Subcutaneous abdominal adipose tissue (tissue), 5 donors: ENCODE measurements around the gene ASRGL1.

Experiments used
- H3K27ac ChIP-seq: one replicate; pipeline ENCODE4 v1.7.0; 2013; ENCODE audit warnings: low read depth, mild to moderate bottlenecking, inconsistent platforms, low read length, moderate library complexity
- H3K27me3 ChIP-seq, 5 donors: one replicate each; pipeline ENCODE4 v1.7.0; 2013; ENCODE audit warnings: low read length in 5 of 5, inconsistent platforms in 1 of 5; ENCODE audit not compliant: control insufficient read depth in 5 of 5, insufficient read depth in 4 of 5
- H3K36me3 ChIP-seq, 5 donors: one replicate each; pipeline ENCODE4 v1.7.0; 2013; ENCODE audit warnings: low read length in 5 of 5; ENCODE audit not compliant: control insufficient read depth in 5 of 5, insufficient read depth in 5 of 5
- H3K4me1 ChIP-seq, 5 donors: one replicate each; pipeline ENCODE4 v1.7.0; 2013; ENCODE audit warnings: low read length in 5 of 5, mild to moderate bottlenecking in 3 of 5, moderate library complexity in 1 of 5; ENCODE audit not compliant: control insufficient read depth in 5 of 5, insufficient read depth in 5 of 5
- H3K4me3 ChIP-seq, 5 donors: one replicate each; pipeline ENCODE4 v1.7.0; 2013; ENCODE audit warnings: low read length in 5 of 5, low read depth in 1 of 5
- H3K9ac ChIP-seq, 5 donors: one replicate each; pipeline ENCODE4 v1.7.0; 2013; ENCODE audit warnings: low read length in 5 of 5, mild to moderate bottlenecking in 4 of 5, moderate library complexity in 3 of 5
- H3K9me3 ChIP-seq, 5 donors: one replicate each; pipeline ENCODE4 v1.7.0; 2013; ENCODE audit warnings: low read length in 5 of 5; ENCODE audit not compliant: control insufficient read depth in 5 of 5
- donor health status: healthy.
- donor health status: healthy.
- donor health status: healthy.
- donor health status: healthy.
- donor health status: healthy.

Gene ASRGL1

GRCh38 chr11:62419943-62420342, 82.7 kb downstream of the ASRGL1 start:
- Histone ChIP-seq H3K27me3 (no peaks in the 10 kb centered on the region), H3K4me1 (peaks cover 7 to 32% (median 22%) of the 10 kb centered on the region in 5 donors), H3K4me3 (peak overlapping the region in 1 of 5 donors; percentile 8), H3K27ac (peak overlapping the region; percentile 51), H3K9me3 (no peaks in the 10 kb centered on the region), H3K9ac (peak overlapping the region in 1 of 5 donors; percentile 63), H3K36me3 (no peaks in the 10 kb centered on the region)

GRCh38 chr11:62420882-62421281, 83.6 kb downstream of the ASRGL1 start:
- Histone ChIP-seq H3K9me3 (no peaks in the 10 kb centered on the region), H3K4me3 (no peak overlapping the region), H3K27ac (no peak overlapping the region), H3K4me1 (peaks cover 7 to 37% (median 22%) of the 10 kb centered on the region in 5 donors), H3K36me3 (no peaks in the 10 kb centered on the region), H3K27me3 (no peaks in the 10 kb centered on the region), H3K9ac (no peak overlapping the region)

- Histone ChIP-seq H3K9ac (peak overlapping the region in 1 of 5 donors; percentile 14), H3K27me3 (no peaks in the 10 kb centered on the region), H3K9me3 (no peaks in the 10 kb centered on the region), H3K27ac (no peak overlapping the region), H3K4me3 (no peak overlapping the region), H3K36me3 (no peaks in the 10 kb centered on the region), H3K4me1 (peaks cover 7 to 43% (median 27%) of the 10 kb centered on the region in 5 donors)
Observed at GRCh38 chr11:62421996-62422395, 84.7 kb downstream of the ASRGL1 start.

- H3K27me3 ChIP-seq: no peaks in the 10 kb centered on the region
- H3K4me3 ChIP-seq: no peak overlapping the region
- no peak overlapping the region for H3K27ac ChIP-seq
- H3K36me3 ChIP-seq: no peaks in the 10 kb centered on the region
- H3K4me1 ChIP-seq: peaks cover 7 to 48% (median 33%) of the 10 kb centered on the region in 5 donors
- no peaks in the 10 kb centered on the region for H3K9me3 ChIP-seq
- no peak overlapping the region for H3K9ac ChIP-seq
Observed at GRCh38 chr11:62423012-62423411, 85.8 kb downstream of the ASRGL1 start.

- Histone ChIP-seq H3K4me1 (peaks cover 2 to 41% (median 32%) of the 10 kb centered on the region in 5 donors), H3K9ac (peak overlapping the region in 1 of 5 donors; percentile 31)
Observed at GRCh38 chr11:62427630-62428233, 90.5 kb downstream of the ASRGL1 start.

GRCh38 chr11:62428871-62429560, 91.8 kb downstream of the ASRGL1 start:
- peaks cover 2 to 49% (median 42%) of the 10 kb centered on the region in 5 donors for H3K4me1 ChIP-seq
- H3K9me3 ChIP-seq: no peaks in the 10 kb centered on the region
- H3K27me3 ChIP-seq: no peaks in the 10 kb centered on the region
- H3K4me3 ChIP-seq: no peak overlapping the region
- peak overlapping the region; percentile 4 for H3K27ac ChIP-seq
- H3K36me3 ChIP-seq: peaks cover 0 to 2% (median 0%) of the 10 kb centered on the region in 5 donors
- H3K9ac ChIP-seq: no peak overlapping the region

More at GRCh38 chr11:62427630-62428233, 90.5 kb downstream of the ASRGL1 start:
- peak overlapping the region; percentile 28 for H3K27ac ChIP-seq
- H3K36me3 ChIP-seq: no peaks in the 10 kb centered on the region
- H3K4me3 ChIP-seq: no peak overlapping the region
- H3K9me3 ChIP-seq: no peaks in the 10 kb centered on the region
- no peaks in the 10 kb centered on the region for H3K27me3 ChIP-seq

GRCh38 chr11:62430425-62430824, 93.2 kb downstream of the ASRGL1 start:
- peaks cover 2 to 55% (median 50%) of the 10 kb centered on the region in 5 donors for H3K4me1 ChIP-seq
- H3K9ac ChIP-seq: peak overlapping the region in 1 of 5 donors; percentile 5
- H3K27me3 ChIP-seq: no peaks in the 10 kb centered on the region
- peak overlapping the region; percentile 13 for H3K27ac ChIP-seq
- H3K9me3 ChIP-seq: no peaks in the 10 kb centered on the region
- no peak overlapping the region for H3K4me3 ChIP-seq
- peaks cover 0 to 2% (median 0%) of the 10 kb centered on the region in 5 donors for H3K36me3 ChIP-seq

GRCh38 chr11:62431171-62431901, 94.1 kb downstream of the ASRGL1 start:
- Histone ChIP-seq H3K9ac (no peak overlapping the region), H3K9me3 (no peaks in the 10 kb centered on the region), H3K36me3 (peaks cover 0 to 2% (median 0%) of the 10 kb centered on the region in 5 donors), H3K4me3 (no peak overlapping the region), H3K4me1 (peaks cover 2 to 62% (median 55%) of the 10 kb centered on the region in 5 donors), H3K27me3 (no peaks in the 10 kb centered on the region), H3K27ac (peak overlapping the region; percentile 13)

GRCh38 chr11:62432695-62433094, 95.4 kb downstream of the ASRGL1 start:
- Histone ChIP-seq H3K9me3 (no peaks in the 10 kb centered on the region), H3K27ac (no peak overlapping the region), H3K4me3 (no peak overlapping the region), H3K36me3 (peaks cover 0 to 2% (median 0%) of the 10 kb centered on the region in 5 donors), H3K9ac (no peak overlapping the region), H3K4me1 (peaks cover 2 to 60% (median 47%) of the 10 kb centered on the region in 5 donors), H3K27me3 (no peaks in the 10 kb centered on the region)
